Stimulated activated CD4-positive, alpha-beta T cell treated with anti-CD3 and anti-CD28 coated beads, Interleukin-12 subunit alpha, Interleukin-12 subunit beta, amount 100 ng/mL, for 4 hours (primary cell): ENCODE measurements around the gene FGF1.

Source experiments
- DNase-seq: peaks from one replicate; pipeline ENCODE4 v3.0.0-alpha.2; 2020

Gene FGF1

GRCh38 chr5:142696379-142696778 is 10.5 kb upstream of the FGF1 start:
- DNase-seq: no peak

DNA sequence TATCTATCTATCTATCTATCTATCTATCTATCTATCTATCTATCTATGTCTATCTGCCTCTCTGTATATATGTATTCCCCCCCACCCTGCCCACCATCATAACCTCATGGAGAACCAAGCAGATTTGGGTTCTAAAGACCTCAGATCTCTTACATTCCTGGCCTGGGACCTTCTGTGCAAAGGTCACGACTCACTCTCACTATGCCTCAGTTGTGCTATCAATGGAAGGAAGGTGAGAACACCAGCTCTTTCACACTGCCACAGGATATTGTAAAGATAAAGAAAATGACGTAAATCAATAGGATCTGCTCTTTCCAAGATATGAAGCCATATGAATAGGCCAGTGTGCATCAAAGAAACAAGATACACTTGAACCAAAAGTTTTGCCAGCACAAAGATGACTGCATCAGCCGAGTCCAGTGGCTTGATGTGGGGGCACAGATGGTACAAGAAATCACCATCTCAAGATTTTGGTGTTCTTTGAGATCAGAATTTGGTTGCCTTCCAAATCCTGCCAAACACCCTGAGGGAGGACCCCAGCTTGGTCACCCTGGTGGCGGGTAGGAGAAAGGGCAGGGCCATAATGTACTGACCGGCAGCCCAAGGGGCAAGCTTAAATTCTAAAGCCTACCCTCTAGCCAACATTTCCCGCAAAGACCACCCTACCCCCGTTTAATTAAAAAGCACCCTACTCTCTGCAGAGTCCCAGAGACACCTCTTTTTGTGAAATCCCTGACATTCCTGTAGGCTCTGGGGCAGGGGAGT is 8.4 kb upstream of the FGF1 start:
- DNase-seq: no peak

DNA sequence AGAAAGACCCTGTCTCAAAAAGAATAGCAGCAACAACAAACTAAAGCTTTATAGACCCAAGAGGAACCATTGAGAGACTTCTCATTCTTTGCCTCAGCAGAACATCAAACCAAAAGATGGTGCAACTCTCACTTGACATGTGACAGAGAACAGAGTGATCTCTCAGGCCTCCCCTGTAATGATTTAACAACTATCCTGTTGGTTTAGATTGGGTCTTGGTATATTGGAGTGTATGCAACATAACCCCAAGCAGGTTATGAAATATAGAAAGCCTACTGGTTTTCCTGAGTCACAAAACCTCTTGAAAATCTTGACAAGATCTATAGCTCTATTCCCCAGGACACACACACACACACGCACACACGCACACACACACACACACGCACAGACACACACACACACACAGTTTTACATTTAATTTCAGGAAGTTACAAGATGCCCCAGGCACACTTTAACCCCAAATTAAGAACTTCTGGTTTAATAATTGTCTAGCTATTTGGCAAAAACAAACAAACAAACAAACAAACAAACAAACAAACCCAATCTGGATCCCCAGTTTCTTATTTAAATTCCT is 6.5 kb upstream of the FGF1 start:
- no peak for DNase-seq

DNA sequence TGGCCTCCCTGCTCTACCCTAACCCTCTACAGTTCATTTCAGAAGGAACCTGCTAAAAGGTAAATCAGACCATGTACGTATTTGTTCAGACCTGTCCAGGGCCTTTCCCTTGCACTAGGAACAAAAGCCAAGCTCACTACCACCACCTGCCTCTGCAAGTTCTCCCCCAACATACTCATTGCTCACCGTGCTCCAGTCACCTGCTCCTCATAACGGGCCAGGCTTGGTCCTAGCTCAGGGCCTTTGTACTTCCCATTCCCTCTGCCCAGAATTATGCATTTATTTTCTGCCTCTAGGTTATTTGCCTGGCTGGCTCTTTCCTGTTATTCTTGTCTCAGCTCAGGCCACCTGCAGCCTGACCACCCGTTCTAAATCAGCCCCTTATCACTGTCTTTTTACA is 4.8 kb upstream of the FGF1 start:
- DNase-seq: no peak

- DNase-seq: no peak
Measured at GRCh38 chr5:142689081-142689480, 3.2 kb upstream of the FGF1 start.

DNA sequence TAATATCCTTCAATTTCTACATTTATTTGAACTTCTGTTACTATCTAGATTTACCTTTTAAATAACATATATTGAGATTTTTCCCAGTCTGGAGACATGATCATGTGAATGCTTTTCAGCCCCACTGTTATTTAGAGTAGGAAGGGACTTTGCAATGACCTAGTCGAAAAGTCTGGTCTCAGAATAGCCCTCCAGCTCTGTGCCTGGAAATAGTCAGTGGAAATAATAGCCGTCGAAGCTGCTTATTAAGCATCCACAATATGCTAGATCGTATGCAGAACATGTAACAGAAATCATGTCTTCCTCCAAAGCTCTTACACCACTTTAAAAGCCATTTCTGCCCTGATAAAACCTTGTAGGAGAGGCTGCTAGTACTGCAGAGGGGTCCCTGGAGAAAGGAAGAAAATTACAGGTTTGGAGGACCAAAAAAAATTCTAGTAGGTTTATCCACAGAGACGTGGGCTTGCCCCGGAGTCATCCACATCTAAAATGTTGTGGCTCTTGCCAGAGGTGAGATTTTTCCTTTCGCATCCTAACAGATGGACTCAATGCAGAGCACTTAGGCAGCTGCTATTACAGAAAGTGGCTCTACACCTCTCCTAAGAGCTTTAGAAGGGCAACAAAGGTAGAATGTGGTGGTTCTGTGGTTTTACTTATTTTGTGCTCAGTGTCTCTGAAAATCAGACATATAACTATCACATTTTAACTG is 2.5 kb upstream of the FGF1 start:
- DNase-seq: no peak

DNA sequence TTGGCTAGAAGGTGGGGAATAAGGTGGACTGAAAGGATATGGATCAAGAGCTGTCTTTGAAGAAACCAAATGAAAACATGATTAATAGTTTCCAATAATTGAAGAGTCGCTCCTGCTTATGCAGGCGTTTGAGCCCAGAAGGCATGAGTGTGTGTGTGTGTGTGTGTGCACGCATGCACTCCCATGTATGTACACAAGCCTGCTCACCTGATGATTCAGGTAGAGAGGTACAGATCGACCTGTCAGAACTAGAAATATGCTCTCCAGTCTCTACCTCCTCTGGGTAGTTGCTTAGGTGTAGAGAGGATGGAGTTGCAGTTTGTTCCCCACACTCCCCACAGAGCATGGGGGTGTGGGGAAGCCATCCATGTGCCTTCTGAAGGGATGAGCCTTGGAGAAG is 1.1 kb upstream of the FGF1 start:
- DNase-seq: no peak

DNA sequence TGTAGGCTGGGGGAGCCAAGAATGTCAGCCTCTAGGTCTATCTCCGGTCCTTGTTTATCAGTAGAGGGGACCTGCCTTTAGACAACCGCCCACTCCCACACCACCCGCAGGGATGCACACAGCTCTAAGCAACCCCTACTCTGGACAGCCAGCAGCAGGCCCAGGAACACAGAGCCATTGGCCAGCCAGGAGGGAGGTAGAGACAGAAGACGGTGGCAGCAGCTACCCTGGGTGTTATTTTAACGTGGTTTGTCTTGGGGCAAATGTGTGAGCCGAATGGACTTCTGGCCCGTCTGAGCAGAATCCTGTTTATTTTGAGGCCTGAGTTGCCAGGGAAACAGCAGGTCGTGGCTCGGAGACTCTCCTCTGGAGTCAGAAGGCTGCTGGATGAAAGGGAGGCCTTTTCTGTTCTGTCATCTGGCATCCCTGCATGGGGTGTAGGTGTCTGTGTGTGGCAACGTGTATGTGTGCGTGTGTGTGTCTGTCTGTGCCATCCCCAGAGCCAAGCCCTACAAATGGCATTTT is 382 bp upstream of the FGF1 start:
- DNase-seq: no peak

DNA sequence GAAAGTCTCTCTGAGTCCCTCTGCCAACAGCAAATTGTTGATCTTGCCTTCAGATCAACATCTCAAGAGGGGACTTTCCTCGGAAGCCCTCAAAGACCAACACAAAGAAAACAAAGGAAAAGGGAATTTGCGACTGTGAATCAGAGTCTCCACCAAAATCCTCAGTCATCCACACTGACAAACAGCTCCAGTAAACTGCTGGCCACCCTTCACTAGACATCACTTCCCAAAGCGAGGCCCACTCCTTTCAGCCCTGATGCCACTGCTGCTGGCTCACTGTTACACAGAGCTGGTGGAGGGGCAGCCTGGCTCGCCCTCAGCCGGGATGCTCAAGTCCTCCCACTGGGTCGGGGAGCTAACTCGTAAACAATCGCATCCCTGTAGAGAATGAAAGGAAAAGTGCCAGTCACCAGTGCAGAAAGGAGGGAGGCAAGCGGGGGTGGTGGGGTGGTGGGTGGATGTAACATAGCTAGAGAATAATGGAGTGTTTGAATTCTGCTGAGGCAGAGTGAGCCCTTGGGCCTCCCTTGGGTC is 1.3 kb downstream of the FGF1 start:
- no peak for DNase-seq

DNA sequence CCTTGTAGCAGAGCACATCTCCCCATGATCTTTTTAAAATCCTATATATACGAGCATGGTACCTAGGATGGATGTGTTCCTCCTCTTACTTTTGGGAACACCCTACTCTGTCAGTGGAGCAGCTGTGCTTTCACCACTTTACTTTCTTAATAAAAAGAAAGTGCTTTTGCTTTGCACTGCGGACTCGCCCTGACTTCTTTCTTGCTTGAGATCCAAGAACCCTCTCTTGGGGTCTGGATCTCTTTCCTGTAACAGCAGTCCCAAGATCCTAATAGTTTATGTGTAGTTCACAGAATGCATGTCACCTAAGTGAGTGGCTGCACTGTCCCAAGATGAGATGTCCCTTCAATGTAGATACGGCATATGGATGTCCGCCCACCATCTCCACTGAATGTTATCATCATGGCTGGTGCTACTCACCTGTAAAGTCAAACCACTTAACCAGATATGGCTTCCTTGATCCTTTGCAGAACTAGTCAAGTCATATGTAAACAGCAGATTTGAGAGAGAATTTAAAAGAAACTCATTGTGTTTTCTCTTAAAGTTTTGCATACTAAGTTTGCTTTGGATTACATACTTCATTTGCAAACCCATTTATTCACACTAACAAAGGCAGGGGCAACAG is 1.9 kb downstream of the FGF1 start:
- no peak for DNase-seq

GRCh38 chr5:142683116-142683515 is 2.8 kb downstream of the FGF1 start:
- DNase-seq: no peak

DNA sequence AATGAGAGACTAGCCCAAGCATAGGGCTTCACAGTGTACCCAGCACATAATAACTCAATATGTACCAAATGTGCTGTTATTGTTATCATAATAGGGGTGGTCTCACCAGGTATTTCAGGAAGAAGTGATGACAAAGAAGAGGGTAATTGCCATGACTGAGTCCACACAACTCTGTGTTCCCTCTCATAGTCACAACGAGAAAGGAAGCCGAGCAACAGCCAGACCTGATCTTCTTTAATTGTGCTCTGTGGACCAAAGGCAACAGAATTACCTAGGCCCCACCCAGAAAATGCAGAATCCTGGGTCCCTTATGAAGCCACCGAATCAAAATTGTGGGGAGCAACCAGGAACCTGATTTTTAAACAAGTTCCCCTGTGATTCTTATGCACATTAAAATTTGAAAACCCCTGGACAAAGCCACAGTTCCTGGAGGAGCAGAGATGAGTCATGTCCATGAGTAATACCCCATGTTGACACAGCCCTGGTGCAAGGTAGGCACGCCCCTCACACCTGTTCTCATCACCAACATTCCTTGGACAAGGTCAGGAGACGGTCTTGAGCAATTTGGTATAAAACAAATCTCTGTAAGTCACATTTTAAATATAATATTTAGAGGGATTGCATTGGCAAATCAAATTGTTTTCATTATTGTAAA is 5.2 kb downstream of the FGF1 start:
- DNase-seq: no peak

DNA sequence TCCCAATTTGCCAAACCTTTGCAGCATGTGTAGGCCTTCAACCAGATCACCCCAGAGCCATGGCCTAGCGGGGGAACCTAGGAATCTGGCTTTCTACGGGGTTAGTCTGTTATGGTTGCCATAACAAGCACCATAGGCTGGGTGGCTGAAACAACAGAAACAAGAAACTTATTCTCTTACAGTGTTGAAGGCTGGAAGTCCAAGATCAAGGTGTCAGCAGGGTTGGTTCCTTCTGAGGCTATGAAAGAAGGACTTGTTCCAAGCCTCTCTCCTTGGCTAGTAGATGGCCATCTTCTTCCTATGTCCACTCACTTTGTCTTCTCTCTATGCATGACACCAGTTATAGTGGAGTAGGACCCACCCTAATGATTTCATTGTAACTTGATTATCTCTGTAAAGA is 6.1 kb downstream of the FGF1 start:
- DNase-seq: no peak

DNA sequence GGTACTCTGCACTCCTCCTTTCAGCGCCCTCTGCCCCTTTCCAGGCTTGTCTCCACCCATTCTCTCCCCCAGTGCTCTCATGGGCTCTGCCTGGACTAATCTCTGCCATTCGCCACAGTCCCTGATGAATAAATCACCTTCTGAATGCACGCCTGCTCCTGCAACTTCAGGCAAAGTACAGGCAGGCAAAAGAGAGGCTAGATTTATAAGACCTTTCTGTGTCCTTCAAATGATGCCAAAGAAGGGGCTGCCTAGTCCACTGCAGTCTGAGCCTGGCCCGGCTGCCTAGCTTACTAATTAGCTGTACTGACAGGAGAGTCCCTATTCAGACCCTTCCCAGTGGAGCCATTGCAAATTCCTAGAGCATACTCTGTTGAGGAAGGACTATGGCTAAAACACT is 7.4 kb downstream of the FGF1 start:
- DNase-seq: no peak

- DNase-seq: no peak
Measured at GRCh38 chr5:142677198-142677597, 8.7 kb downstream of the FGF1 start.

GRCh38 chr5:142676318-142676717 is 9.6 kb downstream of the FGF1 start:
- DNase-seq: no peak

DNA sequence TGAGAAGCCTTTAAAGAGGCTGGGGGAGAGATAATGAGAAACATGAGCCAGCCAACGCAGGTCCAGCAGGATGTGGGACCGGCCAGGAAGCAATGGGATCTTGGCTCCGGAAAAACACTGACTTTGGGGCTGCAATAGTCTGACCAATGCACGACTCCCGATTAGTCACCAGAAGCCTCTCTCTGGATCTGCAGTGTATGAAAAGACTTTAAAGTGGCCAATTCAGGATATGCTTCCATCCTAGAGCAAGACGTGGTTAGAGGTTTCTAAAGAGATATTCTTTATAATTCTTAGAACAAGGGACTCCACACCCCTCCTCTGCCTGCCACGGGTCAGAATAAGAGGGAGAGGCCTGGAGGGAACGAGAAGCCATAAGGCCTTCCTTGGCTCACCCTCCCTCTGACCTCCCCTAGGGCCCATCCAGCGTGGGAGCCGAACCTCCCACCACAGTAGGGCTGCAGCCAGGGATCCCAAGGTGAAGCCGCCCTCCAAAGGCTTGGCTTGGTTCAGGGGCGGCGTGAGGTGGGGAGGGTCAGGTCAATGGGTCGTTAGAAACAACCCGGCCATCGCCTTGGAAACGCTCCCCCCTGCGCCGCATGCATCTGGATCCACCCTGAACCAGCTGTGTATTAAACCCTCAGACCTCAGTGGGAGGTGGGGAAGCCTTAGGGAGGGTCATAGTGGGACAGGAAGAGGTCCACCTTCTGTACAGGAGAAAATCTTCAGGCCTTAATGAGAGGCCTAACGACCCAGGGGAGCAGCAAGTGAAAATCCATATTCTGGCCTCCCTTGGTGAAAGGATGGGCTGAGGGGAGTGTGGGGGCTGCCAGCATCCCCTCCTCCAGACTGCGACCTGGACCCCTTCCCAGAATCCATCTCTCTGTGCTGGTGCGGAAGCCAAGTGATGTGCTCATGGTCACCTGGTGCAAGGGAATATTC is 11.1 kb downstream of the FGF1 start:
- no peak for DNase-seq

- no peak for DNase-seq
Measured at GRCh38 chr5:142671801-142672200, 14.1 kb downstream of the FGF1 start.

GRCh38 chr5:142671266-142671665 is 14.6 kb downstream of the FGF1 start:
- no peak for DNase-seq

DNA sequence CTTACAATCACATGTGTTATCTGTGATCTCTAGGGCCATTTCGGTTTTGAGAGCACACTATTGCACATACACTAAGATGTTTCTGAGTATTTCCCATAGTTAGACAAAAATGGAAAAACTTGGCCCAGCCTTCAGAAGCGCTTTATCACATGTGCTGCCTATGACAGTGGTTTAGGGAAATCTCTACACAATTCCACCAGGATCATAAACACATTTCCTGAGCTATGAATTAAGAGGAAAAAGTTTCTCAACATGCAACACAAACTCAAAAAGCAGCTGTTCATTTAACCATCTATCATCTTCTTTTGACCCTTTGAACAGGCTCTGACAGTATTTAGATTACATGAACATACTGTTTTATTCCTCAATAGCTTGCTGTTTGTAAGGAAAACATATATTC is 15.1 kb downstream of the FGF1 start:
- no peak for DNase-seq

GRCh38 chr5:142669477-142669876 is 16.4 kb downstream of the FGF1 start:
- DNase-seq: no peak

DNA sequence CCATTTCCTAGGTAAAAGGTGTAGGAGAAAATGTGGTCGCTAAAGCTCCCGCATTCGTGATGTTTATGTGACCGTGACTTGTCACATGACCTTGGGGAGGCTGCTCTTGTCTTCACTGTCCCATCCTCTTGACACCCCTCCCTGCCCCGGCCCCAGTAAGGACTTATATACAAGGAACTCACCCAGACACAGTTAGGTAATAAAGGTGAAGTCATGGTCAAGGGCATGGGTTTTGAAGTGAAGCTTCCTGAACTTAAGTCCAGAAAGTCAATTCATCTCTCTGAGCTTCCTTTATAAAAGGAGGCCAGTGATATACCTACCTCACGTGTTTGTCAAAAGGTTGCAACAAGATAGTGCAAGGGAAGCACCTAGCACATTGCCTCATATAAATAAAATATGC is 17.6 kb downstream of the FGF1 start:
- DNase-seq: no peak
